Nephron progenitor cell (in vitro differentiated cells): Measurements from ENCODE around the gene STIM2.

ENCODE experiments used
- DNase-seq: peaks from one replicate; pipeline ENCODE4 v3.0.0; 2021
- H3K27ac Mint-ChIP-seq: 2 replicates; pipeline ENCODE4 v1.8.0; 2021; ENCODE audit warnings: mild to moderate bottlenecking, moderate library complexity, mixed read lengths
- H3K27me3 Mint-ChIP-seq: 2 replicates; pipeline ENCODE4 v1.8.0; 2021; ENCODE audit warnings: mild to moderate bottlenecking, low read depth, mixed read lengths; ENCODE audit not compliant: poor library complexity
- H3K36me3 Mint-ChIP-seq: 2 replicates; pipeline ENCODE4 v1.8.0; 2021; ENCODE audit warnings: low read depth, mixed read lengths
- H3K4me1 Mint-ChIP-seq: 2 replicates; pipeline ENCODE4 v1.8.0; 2021; ENCODE audit warnings: mixed read lengths
- H3K4me3 Mint-ChIP-seq: 2 replicates; pipeline ENCODE4 v1.8.0; 2021; ENCODE audit warnings: mild to moderate bottlenecking, moderate library complexity, mixed read lengths
- H3K9me3 Mint-ChIP-seq: 2 replicates; pipeline ENCODE4 v1.8.0; 2021; ENCODE audit warnings: mild to moderate bottlenecking, moderate library complexity, mixed read lengths
- CTCF ChIP-seq: fragments of 200-600 bp; sonication (generic); IDR thresholded peaks from 2 replicates; pipeline ENCODE4 v1.5.0; 2021; ENCODE audit warnings: antibody characterized with exemption

The STIM2 gene

GRCh38 chr4:26830033-26830432, 30.6 kb upstream of the STIM2 start:
- H3K36me3 Mint-ChIP-seq: peaks cover 8% of the 10 kb centered on the region
- TF ChIP-seq CTCF: no peak
- no peak for DNase-seq
- peaks cover 5% of the 10 kb centered on the region for H3K27me3 Mint-ChIP-seq
- H3K4me3 Mint-ChIP-seq: no peak overlapping the region
- no peak overlapping the region for H3K27ac Mint-ChIP-seq
- H3K4me1 Mint-ChIP-seq: peaks cover 7% of the 10 kb centered on the region
- H3K9me3 Mint-ChIP-seq: peaks cover 5% of the 10 kb centered on the region

- H3K27ac Mint-ChIP-seq: no peak overlapping the region
- H3K4me1 Mint-ChIP-seq: peaks cover 7% of the 10 kb centered on the region
- no peak for TF ChIP-seq CTCF
- peaks cover 5% of the 10 kb centered on the region for H3K27me3 Mint-ChIP-seq
- H3K9me3 Mint-ChIP-seq: peaks cover 5% of the 10 kb centered on the region
- peaks cover 8% of the 10 kb centered on the region for H3K36me3 Mint-ChIP-seq
- no peak overlapping the region for H3K4me3 Mint-ChIP-seq
- no peak for DNase-seq
Observed at GRCh38 chr4:26830701-26831100, 29.9 kb upstream of the STIM2 start.

GRCh38 chr4:26836539-26836938, 24.1 kb upstream of the STIM2 start:
- peaks cover 7% of the 10 kb centered on the region for H3K4me1 Mint-ChIP-seq
- no peak for TF ChIP-seq CTCF
- peaks cover 5% of the 10 kb centered on the region for H3K9me3 Mint-ChIP-seq
- DNase-seq: no peak
- no peaks in the 10 kb centered on the region for H3K27me3 Mint-ChIP-seq
- H3K36me3 Mint-ChIP-seq: peaks cover 8% of the 10 kb centered on the region
- no peak overlapping the region for H3K27ac Mint-ChIP-seq
- H3K4me3 Mint-ChIP-seq: no peak overlapping the region

GRCh38 chr4:26837993-26838842, 22.4 kb upstream of the STIM2 start:
- no peaks in the 10 kb centered on the region for H3K27me3 Mint-ChIP-seq
- TF ChIP-seq CTCF: no peak
- H3K9me3 Mint-ChIP-seq: peaks cover 5% of the 10 kb centered on the region
- H3K36me3 Mint-ChIP-seq: peaks cover 8% of the 10 kb centered on the region
- peak overlapping the region; percentile 48 for H3K27ac Mint-ChIP-seq
- no peak for DNase-seq
- no peak overlapping the region for H3K4me3 Mint-ChIP-seq
- no peaks in the 10 kb centered on the region for H3K4me1 Mint-ChIP-seq

- H3K4me3 Mint-ChIP-seq: no peak overlapping the region
- peaks cover 5% of the 10 kb centered on the region for H3K9me3 Mint-ChIP-seq
- no peak for DNase-seq
- no peaks in the 10 kb centered on the region for H3K27me3 Mint-ChIP-seq
- no peaks in the 10 kb centered on the region for H3K4me1 Mint-ChIP-seq
- H3K36me3 Mint-ChIP-seq: peaks cover 8% of the 10 kb centered on the region
- no peak for TF ChIP-seq CTCF
- no peak overlapping the region for H3K27ac Mint-ChIP-seq
Observed at GRCh38 chr4:26839016-26839415, 21.6 kb upstream of the STIM2 start.

- DNase-seq: no peak
- peaks cover under 1% of the 10 kb centered on the region for H3K9me3 Mint-ChIP-seq
- no peak overlapping the region for H3K27ac Mint-ChIP-seq
- H3K36me3 Mint-ChIP-seq: peaks cover 5% of the 10 kb centered on the region
- TF ChIP-seq CTCF: no peak
- no peaks in the 10 kb centered on the region for H3K27me3 Mint-ChIP-seq
- H3K4me1 Mint-ChIP-seq: no peaks in the 10 kb centered on the region
- no peak overlapping the region for H3K4me3 Mint-ChIP-seq
Observed at GRCh38 chr4:26839534-26839951, 21.1 kb upstream of the STIM2 start.
